Ramos (cell line): Measurements from ENCODE around the gene NCF2.
"Not testable (repeated sequence)": the region's sequence is repeated elsewhere in the genome, so short reads cannot be mapped to it uniquely, and the experiment has no call there.

Experiments
- in situ Hi-C: fragments of 300-500 bp; cut with MboI; formaldehyde crosslinking; loops from one replicate; pipeline ENCODE4 v1.14.3; 2022; ENCODE audit warnings: low sequenced_read_pairs; ENCODE audit not compliant: unreplicated experiment

Gene NCF2

DNA sequence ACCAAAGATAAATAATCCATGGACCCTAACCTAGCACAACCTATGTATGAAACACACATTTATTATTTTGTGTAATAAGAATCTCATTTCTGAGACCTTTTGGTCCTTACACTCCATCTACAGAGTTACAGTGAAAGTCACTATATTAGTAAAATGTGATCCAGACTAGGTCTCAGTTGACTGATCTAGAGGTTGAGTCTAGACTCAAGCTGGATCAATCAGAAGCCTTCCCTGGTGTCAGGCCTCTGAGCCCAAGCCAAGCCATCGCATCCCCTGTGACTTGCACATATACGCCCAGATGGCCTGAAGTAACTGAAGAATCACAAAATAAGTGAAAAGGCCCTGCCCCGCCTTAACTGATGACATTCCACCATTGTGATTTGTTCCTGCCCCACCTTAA is 22.7 kb upstream of the NCF2 start:
- in situ Hi-C loops: not testable (repeated sequence)

- in situ Hi-C loops: no loop called here
These were observed 22.1 kb upstream of the NCF2 start for GRCh38 chr1:183612407-183612806.

- in situ Hi-C loops: no loop called here
These were observed 20.8 kb upstream of the NCF2 start for GRCh38 chr1:183611021-183611420.

DNA sequence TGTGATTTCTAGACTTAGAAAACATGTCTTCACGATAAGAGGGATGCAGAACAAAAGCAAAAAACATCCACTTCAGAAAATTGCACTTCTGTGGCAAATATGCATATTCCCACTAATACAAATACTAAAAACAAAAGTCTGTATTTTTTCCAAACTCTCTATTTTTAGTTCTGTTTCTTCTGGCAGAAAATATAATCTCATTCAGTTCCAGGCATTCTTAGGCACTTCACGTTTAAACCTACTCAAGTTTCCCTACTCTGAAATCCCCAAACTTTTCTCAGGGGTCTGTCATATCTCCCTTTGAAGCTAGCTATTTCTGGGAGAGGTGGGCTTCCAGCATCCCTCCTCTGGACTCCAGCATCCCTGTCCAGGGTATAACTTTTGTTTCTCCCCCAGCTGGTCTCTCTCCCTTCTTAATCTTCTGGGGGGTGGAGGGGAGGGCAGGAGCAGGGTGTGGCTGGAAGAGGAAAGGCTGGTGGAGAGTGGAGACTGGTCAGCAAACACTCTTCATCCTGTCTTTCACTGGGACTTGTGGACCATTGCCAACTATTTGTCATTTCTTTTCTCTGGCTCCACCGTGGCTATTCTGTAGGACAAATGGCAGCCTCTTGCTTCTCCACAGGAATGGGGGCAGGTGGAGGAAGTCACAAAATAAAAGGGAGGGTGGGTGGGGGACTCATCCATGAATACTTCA is 19.6 kb upstream of the NCF2 start:
- in situ Hi-C loops: no loop called here

DNA sequence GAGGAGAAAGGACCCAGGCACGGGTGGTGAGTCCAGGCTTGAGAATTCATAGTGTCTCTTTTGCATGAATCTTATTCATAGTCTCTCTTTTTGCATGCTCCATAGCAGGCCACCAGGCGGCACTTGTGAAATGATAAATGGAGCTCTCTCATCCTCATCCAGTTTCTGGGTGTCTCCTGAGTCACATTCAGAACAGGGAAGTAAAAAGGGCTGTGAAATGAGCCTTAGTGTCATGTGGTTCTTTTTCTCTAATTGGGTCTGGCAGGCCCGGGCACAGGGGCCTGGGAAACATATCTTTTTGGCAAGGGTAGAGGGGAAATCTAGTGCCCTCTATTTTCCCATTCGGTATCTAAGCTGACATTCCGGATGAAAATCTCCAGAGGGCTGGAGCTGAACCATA is 19.1 kb upstream of the NCF2 start:
- in situ Hi-C loops: no loop called here

GRCh38 chr1:183607322-183607980 is 17.2 kb upstream of the NCF2 start:
- in situ Hi-C loops: no loop called here

- in situ Hi-C loops: no loop called here
These were observed 15.6 kb upstream of the NCF2 start for GRCh38 chr1:183605904-183606303.

GRCh38 chr1:183604815-183605214 is 14.6 kb upstream of the NCF2 start:
- in situ Hi-C loops: no loop called here

GRCh38 chr1:183604038-183604808 is 14.0 kb upstream of the NCF2 start:
- in situ Hi-C loops: no loop called here

- in situ Hi-C loops: no loop called here
These were observed 12.3 kb upstream of the NCF2 start for GRCh38 chr1:183602510-183602909.

- in situ Hi-C loops: no loop called here
These were observed 10.4 kb upstream of the NCF2 start for GRCh38 chr1:183600634-183601033.

DNA sequence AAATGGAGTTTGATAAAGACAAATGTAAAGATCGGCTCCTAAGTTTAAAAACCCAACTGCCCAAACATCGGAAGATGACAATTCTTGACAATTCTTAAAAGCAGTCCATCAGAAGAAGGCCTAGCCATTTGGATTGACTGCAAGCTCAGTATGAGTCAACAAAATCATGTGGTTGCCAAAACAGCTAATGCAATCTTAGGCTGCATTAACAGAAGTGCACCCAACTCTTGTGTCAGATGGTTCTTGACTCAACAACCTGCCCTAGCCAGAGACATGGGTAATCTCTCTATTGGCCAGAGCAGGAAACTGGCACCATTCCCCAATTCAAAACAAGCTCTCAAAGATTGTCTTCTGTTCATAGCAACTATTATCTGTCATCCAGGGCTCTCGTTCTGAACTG is 9.9 kb upstream of the NCF2 start:
- in situ Hi-C loops: no loop called here

- in situ Hi-C loops: no loop called here
These were observed 8.1 kb upstream of the NCF2 start for GRCh38 chr1:183598386-183598785.

- in situ Hi-C loops: no loop called here
These were observed 7.5 kb upstream of the NCF2 start for GRCh38 chr1:183597656-183598347.

DNA sequence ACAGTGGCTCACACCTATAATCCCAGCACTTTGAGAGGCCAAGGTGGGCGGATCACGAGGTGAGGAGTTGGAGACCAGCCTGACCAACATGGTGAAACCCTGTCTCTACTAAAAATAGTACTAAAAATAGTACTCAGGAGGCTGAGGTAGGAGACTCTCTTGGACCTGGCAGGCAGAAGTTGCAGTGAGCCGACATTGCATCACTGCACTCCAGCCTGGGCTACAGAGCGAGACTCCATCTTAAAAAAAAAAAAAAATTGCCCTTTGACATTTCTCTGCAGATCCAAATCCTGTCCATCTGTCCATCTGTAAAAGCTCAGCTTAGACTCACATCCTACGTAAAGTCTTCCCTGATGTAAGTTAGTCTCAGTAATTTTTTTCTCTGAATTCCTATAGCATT is 6.2 kb upstream of the NCF2 start:
- in situ Hi-C loops: no loop called here

- in situ Hi-C loops: no loop called here
These were observed 5.3 kb upstream of the NCF2 start for GRCh38 chr1:183595537-183595936.

DNA sequence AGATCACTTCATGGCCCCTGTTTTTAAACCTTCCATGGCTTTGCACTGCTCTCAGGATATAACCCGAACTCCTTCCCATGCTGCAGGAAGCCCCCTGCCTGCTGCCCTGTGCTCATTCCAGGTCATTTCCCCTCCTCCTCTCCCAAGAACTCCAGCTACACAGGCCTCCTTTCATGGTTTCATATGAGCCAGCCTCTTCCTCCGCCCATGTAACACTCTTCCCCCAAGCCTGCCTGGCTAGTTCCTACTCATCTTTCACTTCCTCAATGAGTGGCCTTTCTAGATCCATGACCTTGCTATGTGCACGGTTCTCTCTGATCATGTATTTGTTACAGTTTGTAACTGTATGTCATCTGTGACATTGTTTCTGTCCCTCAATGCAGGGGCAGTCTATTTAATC is 3.1 kb upstream of the NCF2 start:
- in situ Hi-C loops: no loop called here

DNA sequence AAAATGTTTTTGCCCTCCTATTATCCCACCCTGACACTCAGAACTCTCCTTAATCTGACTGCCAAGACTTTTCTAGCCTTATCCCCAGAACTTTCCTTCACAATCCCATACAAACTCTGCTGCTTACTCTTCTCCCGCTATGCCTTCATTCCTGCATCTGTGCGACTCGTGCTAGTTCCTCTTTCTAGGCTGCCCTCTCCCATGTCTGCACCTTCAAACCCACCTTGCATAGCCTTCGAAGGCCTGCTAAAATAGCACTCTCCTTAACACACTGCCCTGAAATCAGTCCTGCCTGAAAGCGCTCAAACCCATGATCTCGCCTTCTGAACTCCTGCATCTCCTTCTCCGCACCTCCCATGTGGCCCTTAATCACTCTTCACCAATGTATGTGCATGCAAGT is 2.5 kb upstream of the NCF2 start:
- in situ Hi-C loops: no loop called here

DNA sequence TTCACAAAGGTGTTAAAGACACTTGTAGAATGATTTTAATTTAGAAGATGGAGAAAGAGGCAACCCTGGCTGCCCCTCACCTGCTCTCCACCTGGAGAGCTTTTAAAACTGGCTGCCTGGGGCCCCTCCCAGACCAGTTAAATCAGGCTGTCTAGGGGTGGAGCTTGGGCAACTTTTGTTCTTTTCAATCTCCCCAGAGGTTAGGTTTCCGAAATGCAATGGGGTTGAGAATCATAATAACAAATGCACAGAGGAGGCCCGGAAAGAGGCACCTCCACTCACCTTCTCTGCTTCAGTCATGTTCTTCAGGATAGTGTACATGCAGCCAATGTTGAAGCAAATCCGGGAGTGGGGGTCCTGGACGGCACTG is 400 bp downstream of the NCF2 start:
- in situ Hi-C loops: no loop called here

- in situ Hi-C loops: no loop called here
These were observed 875 bp downstream of the NCF2 start for GRCh38 chr1:183589384-183589783.

GRCh38 chr1:183588827-183589226 is 1.4 kb downstream of the NCF2 start:
- in situ Hi-C loops: no loop called here
